HepG2 (cell line): ENCODE results near the gene GLB1L. TPM values are rescaled to one million over a fixed set of nuclear protein-coding genes. Genes with fewer than 3 reads are reported as not detected.

ENCODE experiments used
- FIP1L1 ChIP-seq: fragments of 200-400 bp; formaldehyde crosslinking; IDR thresholded peaks from 2 replicates; pipeline ENCODE4 v1.6.1; 2018; ENCODE audit warnings: low read depth, mild to moderate bottlenecking, low read length, moderate library complexity, borderline replicate concordance; ENCODE audit not compliant: insufficient read depth
- FOXO1 ChIP-seq: sonication (generic); formaldehyde crosslinking; IDR thresholded peaks from 2 replicates; pipeline ENCODE4 v1.4.0; 2020; ENCODE audit warnings: missing genetic modification reagents
- GPN1 ChIP-seq: sonication (generic); formaldehyde crosslinking; IDR thresholded peaks from 2 replicates; pipeline ENCODE4 v1.5.1; 2020; ENCODE audit warnings: missing genetic modification reagents, borderline replicate concordance
- HDAC6 ChIP-seq: fragments of 200-600 bp; sonication (generic); IDR thresholded peaks from 2 replicates; pipeline ENCODE4 v1.7.0; 2017; ENCODE audit warnings: mild to moderate bottlenecking, antibody characterized with exemption, low read length, low read depth
- KLF13 ChIP-seq: sonication (generic); formaldehyde crosslinking; IDR thresholded peaks from 2 replicates; pipeline ENCODE4 v1.4.0; 2020; ENCODE audit warnings: mild to moderate bottlenecking, missing genetic modification reagents
- MYC ChIP-seq: sonication (generic); formaldehyde crosslinking; IDR thresholded peaks from 2 replicates; pipeline ENCODE4 v1.9.0; 2021; ENCODE audit warnings: missing genetic modification reagents, borderline replicate concordance
- SOX5 ChIP-seq: IDR thresholded peaks from 2 replicates; pipeline ENCODE4 v1.6.1; 2016; ENCODE audit warnings: borderline replicate concordance
- SP1 ChIP-seq, 2 experiments: fragments of 450-650 bp in 1 of 2; sonication (generic) in 1 of 2; formaldehyde crosslinking in 1 of 2; IDR thresholded peaks; 2 replicates each; pipeline versions ENCODE4 v1.4.0 to v1.6.1; 2016 to 2020; ENCODE audit warnings: missing genetic modification reagents in 1 of 2
- TBX3 ChIP-seq: fragments of 450-650 bp; IDR thresholded peaks from 2 replicates; pipeline ENCODE4 v1.6.1; 2017; ENCODE audit warnings: antibody characterized with exemption, mild to moderate bottlenecking, inconsistent platforms, borderline replicate concordance
- ZBTB8A ChIP-seq: sonication (generic); formaldehyde crosslinking; IDR thresholded peaks from 2 replicates; pipeline ENCODE4 v1.4.0; 2020; ENCODE audit warnings: mild to moderate bottlenecking, low read depth, missing genetic modification reagents, borderline replicate concordance
- ZFX ChIP-seq: sonication (generic); formaldehyde crosslinking; IDR thresholded peaks from 2 replicates; pipeline ENCODE4 v1.4.0; 2020; ENCODE audit warnings: mild to moderate bottlenecking, low read depth, missing genetic modification reagents, moderate library complexity
- ZNF333 ChIP-seq: sonication (generic); formaldehyde crosslinking; IDR thresholded peaks from 2 replicates; pipeline ENCODE4 v1.4.0; 2020; ENCODE audit warnings: mild to moderate bottlenecking, missing genetic modification reagents, borderline replicate concordance
- ZNF335 ChIP-seq: sonication (generic); formaldehyde crosslinking; IDR thresholded peaks from 2 replicates; pipeline ENCODE4 v1.4.0; 2020; ENCODE audit warnings: missing genetic modification reagents
- ZSCAN29 ChIP-seq: sonication (generic); formaldehyde crosslinking; conservative IDR thresholded peaks from 2 replicates; pipeline ENCODE4 v1.4.0; 2020; ENCODE audit warnings: mild to moderate bottlenecking, missing genetic modification reagents
- polyA plus RNA-seq, 8 experiments: library from polyadenylated mRNA; depleted of rRNA in 3 of 8; stranded (reverse) in 7 of 8; unstranded in 1 of 8; fragments of >200 nt; fragmentation: Illumina TruSeq in 4 of 8; extraction: Trizol in 4 of 8; gene quantifications; 2 replicates each; pipeline versions ENCODE4 v1.2.1 to v1.2.3, GENCODE V29; 2011 to 2016; ENCODE audit warnings: low read depth in 4 of 8, missing spikeins in 1 of 8, mixed read lengths in 1 of 8; ENCODE audit not compliant: insufficient read depth in 1 of 8
- total RNA-seq, 5 experiments: library from RNA; depleted of rRNA; stranded (reverse); fragments of >200 nt; fragmentation: Illumina TruSeq; extraction: Trizol; gene quantifications; 2 replicates each; pipeline ENCODE4 v1.2.3, GENCODE V29; 2016; ENCODE audit warnings: low read depth in 1 of 5
- TF ChIP-seq, protein P1 (sequence below), 2 experiments: IDR thresholded peaks; 2 replicates each; pipeline ENCODE4 v1.6.1; 2011 to 2012; ENCODE audit warnings: low read length in 2 of 2, borderline replicate concordance in 1 of 2, low read depth in 1 of 2, mild to moderate bottlenecking in 1 of 2, moderate library complexity in 1 of 2
- TF ChIP-seq, protein P2 (sequence below): sonication (generic); formaldehyde crosslinking; IDR thresholded peaks from 2 replicates; pipeline ENCODE4 v1.9.0; 2022; ENCODE audit warnings: low read depth, missing genetic modification reagents
- TF ChIP-seq, protein P3 (sequence below): sonication (generic); formaldehyde crosslinking; IDR thresholded peaks from 2 replicates; pipeline ENCODE4; 2020; ENCODE audit warnings: missing genetic modification reagents, mild to moderate bottlenecking, borderline replicate concordance

Gene GLB1L
- total and polyA plus RNA-seq, 2 of the 13 experiments (the other 11 are each of a cell fraction or from before 2014, with no cell fraction given): 6.8 to 7.3 TPM

DNA sequence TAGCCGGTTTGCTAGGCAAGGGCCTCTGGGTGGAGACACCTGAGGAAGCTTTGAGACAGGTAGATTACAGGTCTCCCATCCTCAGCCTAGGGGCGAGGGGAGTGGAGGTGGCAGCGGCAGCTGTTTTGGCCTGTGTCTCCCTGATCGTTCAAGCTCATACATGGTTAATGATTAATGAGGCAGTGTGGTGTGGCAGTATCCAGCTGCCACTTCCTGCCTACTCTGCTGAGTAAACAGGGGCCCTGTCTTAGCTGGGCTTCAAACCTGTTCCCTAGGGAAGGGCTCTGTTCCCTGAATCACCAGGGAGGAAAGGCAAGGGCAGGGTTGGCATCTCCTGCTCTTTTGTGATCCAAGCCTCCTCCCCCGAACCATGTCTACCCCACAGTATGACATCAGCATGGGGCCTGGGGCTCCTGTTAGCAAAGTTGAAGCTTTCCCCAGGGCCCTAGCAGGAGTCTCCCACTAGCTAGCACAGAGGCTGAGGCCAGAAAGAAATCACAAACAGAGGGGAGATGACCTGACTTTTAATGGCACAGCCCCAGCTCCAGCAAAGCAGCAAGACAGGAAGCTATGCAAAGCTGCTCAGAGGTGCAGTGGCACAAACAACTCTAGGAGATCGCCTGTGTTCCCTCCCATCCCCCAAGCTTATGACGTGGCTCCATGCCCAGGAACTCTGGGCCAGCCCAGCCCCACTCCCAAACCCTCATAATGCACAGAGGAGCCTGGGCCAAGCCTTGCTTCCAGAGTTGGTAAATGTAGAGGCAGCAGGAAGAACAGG is 4.1 kb upstream of the GLB1L start (continued):
- TF ChIP-seq, protein P1, sequence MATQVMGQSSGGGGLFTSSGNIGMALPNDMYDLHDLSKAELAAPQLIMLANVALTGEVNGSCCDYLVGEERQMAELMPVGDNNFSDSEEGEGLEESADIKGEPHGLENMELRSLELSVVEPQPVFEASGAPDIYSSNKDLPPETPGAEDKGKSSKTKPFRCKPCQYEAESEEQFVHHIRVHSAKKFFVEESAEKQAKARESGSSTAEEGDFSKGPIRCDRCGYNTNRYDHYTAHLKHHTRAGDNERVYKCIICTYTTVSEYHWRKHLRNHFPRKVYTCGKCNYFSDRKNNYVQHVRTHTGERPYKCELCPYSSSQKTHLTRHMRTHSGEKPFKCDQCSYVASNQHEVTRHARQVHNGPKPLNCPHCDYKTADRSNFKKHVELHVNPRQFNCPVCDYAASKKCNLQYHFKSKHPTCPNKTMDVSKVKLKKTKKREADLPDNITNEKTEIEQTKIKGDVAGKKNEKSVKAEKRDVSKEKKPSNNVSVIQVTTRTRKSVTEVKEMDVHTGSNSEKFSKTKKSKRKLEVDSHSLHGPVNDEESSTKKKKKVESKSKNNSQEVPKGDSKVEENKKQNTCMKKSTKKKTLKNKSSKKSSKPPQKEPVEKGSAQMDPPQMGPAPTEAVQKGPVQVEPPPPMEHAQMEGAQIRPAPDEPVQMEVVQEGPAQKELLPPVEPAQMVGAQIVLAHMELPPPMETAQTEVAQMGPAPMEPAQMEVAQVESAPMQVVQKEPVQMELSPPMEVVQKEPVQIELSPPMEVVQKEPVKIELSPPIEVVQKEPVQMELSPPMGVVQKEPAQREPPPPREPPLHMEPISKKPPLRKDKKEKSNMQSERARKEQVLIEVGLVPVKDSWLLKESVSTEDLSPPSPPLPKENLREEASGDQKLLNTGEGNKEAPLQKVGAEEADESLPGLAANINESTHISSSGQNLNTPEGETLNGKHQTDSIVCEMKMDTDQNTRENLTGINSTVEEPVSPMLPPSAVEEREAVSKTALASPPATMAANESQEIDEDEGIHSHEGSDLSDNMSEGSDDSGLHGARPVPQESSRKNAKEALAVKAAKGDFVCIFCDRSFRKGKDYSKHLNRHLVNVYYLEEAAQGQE (IDR thresholded peaks at IDR 0.05; ENCODE audit: borderline replicate concordance in 1 of 2, low read depth in 1 of 2, low read length in 2 of 2): peak in 1 of 2 experiments; percentile 24; a peak in 1 of 4 replicates
- TF ChIP-seq GPN1 (CRISPR knock-in tag): no peak
- TF ChIP-seq ZSCAN29 (CRISPR knock-in tag): 0 out of 2 replicates have a peak, but pooled peaks have one; percentile 7
- 0 out of 2 replicates have a peak, but pooled peaks have one; percentile 5 for TF ChIP-seq ZBTB8A (CRISPR knock-in tag)
- TF ChIP-seq KLF13 (CRISPR knock-in tag): no peak
- TF ChIP-seq SP1 (IDR thresholded peaks at IDR 0.05): no peak
- no peak for TF ChIP-seq SP1 (CRISPR knock-in tag; IDR thresholded peaks at IDR 0.05)
- peak; percentile 86 for TF ChIP-seq ZNF335 (CRISPR knock-in tag)
- TF ChIP-seq SOX5: peak; percentile 80
- TF ChIP-seq MYC (CRISPR knock-in tag): peak; percentile 65; the same call in 1 of the 2 replicates
- TF ChIP-seq, protein P2, sequence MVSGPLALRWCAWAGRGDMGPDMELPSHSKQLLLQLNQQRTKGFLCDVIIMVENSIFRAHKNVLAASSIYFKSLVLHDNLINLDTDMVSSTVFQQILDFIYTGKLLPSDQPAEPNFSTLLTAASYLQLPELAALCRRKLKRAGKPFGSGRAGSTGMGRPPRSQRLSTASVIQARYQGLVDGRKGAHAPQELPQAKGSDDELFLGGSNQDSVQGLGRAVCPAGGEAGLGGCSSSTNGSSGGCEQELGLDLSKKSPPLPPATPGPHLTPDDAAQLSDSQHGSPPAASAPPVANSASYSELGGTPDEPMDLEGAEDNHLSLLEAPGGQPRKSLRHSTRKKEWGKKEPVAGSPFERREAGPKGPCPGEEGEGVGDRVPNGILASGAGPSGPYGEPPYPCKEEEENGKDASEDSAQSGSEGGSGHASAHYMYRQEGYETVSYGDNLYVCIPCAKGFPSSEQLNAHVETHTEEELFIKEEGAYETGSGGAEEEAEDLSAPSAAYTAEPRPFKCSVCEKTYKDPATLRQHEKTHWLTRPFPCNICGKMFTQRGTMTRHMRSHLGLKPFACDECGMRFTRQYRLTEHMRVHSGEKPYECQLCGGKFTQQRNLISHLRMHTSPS: peak; percentile 97
- no peak for TF ChIP-seq HDAC6
- no peak for TF ChIP-seq ZNF333 (CRISPR knock-in tag)
- peak; percentile 78; the same call in 1 of the 2 replicates for TF ChIP-seq FOXO1 (CRISPR knock-in tag)
- TF ChIP-seq, protein P3, sequence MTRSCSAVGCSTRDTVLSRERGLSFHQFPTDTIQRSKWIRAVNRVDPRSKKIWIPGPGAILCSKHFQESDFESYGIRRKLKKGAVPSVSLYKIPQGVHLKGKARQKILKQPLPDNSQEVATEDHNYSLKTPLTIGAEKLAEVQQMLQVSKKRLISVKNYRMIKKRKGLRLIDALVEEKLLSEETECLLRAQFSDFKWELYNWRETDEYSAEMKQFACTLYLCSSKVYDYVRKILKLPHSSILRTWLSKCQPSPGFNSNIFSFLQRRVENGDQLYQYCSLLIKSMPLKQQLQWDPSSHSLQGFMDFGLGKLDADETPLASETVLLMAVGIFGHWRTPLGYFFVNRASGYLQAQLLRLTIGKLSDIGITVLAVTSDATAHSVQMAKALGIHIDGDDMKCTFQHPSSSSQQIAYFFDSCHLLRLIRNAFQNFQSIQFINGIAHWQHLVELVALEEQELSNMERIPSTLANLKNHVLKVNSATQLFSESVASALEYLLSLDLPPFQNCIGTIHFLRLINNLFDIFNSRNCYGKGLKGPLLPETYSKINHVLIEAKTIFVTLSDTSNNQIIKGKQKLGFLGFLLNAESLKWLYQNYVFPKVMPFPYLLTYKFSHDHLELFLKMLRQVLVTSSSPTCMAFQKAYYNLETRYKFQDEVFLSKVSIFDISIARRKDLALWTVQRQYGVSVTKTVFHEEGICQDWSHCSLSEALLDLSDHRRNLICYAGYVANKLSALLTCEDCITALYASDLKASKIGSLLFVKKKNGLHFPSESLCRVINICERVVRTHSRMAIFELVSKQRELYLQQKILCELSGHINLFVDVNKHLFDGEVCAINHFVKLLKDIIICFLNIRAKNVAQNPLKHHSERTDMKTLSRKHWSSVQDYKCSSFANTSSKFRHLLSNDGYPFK: peak; percentile 69; the same call in 1 of the 2 replicates
- peak; percentile 88 for TF ChIP-seq ZFX (CRISPR knock-in tag)
- TF ChIP-seq FIP1L1: 0 out of 2 replicates have a peak, but pooled peaks have one; percentile 90
- no peak for TF ChIP-seq TBX3
